CD14-positive monocyte (primary cell): ENCODE results near the gene AMPD1. TPM values are rescaled to one million over a fixed set of nuclear protein-coding genes. Genes with fewer than 3 reads are reported as not detected.

ENCODE experiments used
- DNase-seq, 3 donors: peaks; one replicate each; pipeline ENCODE4 v3.0.0-alpha.2; 2011 to 2022
- H2AFZ ChIP-seq: 2 replicates; pipeline ENCODE4 v1.6.0; 2012; ENCODE audit warnings: mild to moderate bottlenecking, low read depth, low read length, inconsistent platforms; ENCODE audit not compliant: insufficient read depth, poor library complexity, severe bottlenecking
- H3K27ac ChIP-seq, 2 donors: 1 replicate in 1 of 2; 2 replicates in 1 of 2; pipeline ENCODE4 v1.5.1; 2012 to 2013; ENCODE audit warnings: low read length in 2 of 2, control low read depth in 1 of 2, inconsistent platforms in 1 of 2, low read depth in 1 of 2, mild to moderate bottlenecking in 1 of 2
- H3K27me3 ChIP-seq, 2 donors: one replicate each; pipeline versions ENCODE4 v1.6.0 to v1.6.1; 2011 to 2013; ENCODE audit warnings: low read length in 2 of 2; ENCODE audit not compliant: control insufficient read depth in 2 of 2, insufficient read depth in 2 of 2
- H3K36me3 ChIP-seq, 2 donors: replicated peaks in 1 of 2; 1 replicate in 1 of 2; 2 replicates in 1 of 2; pipeline versions ENCODE4 v1.5.1 to v1.6.1; 2012 to 2013; ENCODE audit warnings: low read length in 2 of 2, control low read depth in 1 of 2, inconsistent platforms in 1 of 2, mild to moderate bottlenecking in 1 of 2; ENCODE audit not compliant: insufficient read depth in 2 of 2, control insufficient read depth in 1 of 2
- H3K4me1 ChIP-seq, 2 donors: 1 replicate in 1 of 2; 2 replicates in 1 of 2; pipeline versions ENCODE4 v1.5.1 to v1.6.1; 2012 to 2013; ENCODE audit warnings: low read length in 2 of 2, control low read depth in 1 of 2, inconsistent platforms in 1 of 2, mild to moderate bottlenecking in 1 of 2, moderate library complexity in 1 of 2; ENCODE audit not compliant: insufficient read depth in 2 of 2, control insufficient read depth in 1 of 2
- H3K4me2 ChIP-seq: replicated peaks from 2 replicates; pipeline ENCODE3; 2012; ENCODE audit warnings: low read length, moderate library complexity, mild to moderate bottlenecking; ENCODE audit not compliant: poor library complexity, severe bottlenecking; ENCODE audit errors: extremely low read depth
- H3K4me3 ChIP-seq, 3 experiments: fragments of 200-600 bp in 1 of 3; sonication (generic) in 1 of 3; replicated peaks in 1 of 3; 1 replicate in 2 of 3; 2 replicates in 1 of 3; pipeline ENCODE4 v1.5.1; 2011 to 2013; ENCODE audit warnings: low read length in 3 of 3, mild to moderate bottlenecking in 3 of 3, control low read depth in 2 of 3, low read depth in 2 of 3, inconsistent platforms in 1 of 3, moderate library complexity in 1 of 3
- H3K79me2 ChIP-seq: 2 replicates; pipeline ENCODE4 v1.6.0; 2012; ENCODE audit warnings: mild to moderate bottlenecking, control low read depth, inconsistent platforms, low read length, moderate library complexity; ENCODE audit not compliant: insufficient read depth
- H3K9ac ChIP-seq: 2 replicates; pipeline ENCODE4 v1.6.0; 2017; ENCODE audit warnings: low read length, mild to moderate bottlenecking; ENCODE audit not compliant: insufficient read depth, poor library complexity, severe bottlenecking
- H3K9me3 ChIP-seq, 2 donors: replicated peaks in 1 of 2; 1 replicate in 1 of 2; 2 replicates in 1 of 2; pipeline versions ENCODE4 v1.5.1 to v1.6.1; 2012 to 2013; ENCODE audit warnings: low read length in 2 of 2, control low read depth in 1 of 2; ENCODE audit not compliant: control insufficient read depth in 1 of 2, insufficient read depth in 1 of 2
- H4K20me1 ChIP-seq: 2 replicates; pipeline ENCODE4 v1.6.0; 2012; ENCODE audit warnings: mild to moderate bottlenecking, low read length, control low read depth, moderate library complexity; ENCODE audit not compliant: insufficient read depth
- H3K27ac Mint-ChIP-seq, 7 donors: one replicate each; pipeline ENCODE4 v1.8.0; 2020; ENCODE audit warnings: mild to moderate bottlenecking in 7 of 7, mixed read lengths in 7 of 7, moderate library complexity in 6 of 7, inconsistent platforms in 2 of 7
- H3K27me3 Mint-ChIP-seq, 3 donors: one replicate each; pipeline ENCODE4 v1.8.0; 2021 to 2022; ENCODE audit warnings: low read depth in 3 of 3, mild to moderate bottlenecking in 3 of 3, mixed read lengths in 3 of 3, moderate library complexity in 3 of 3, inconsistent platforms in 1 of 3
- H3K36me3 Mint-ChIP-seq, 2 donors: one replicate each; pipeline ENCODE4 v1.8.0; 2020; ENCODE audit warnings: mixed read lengths in 2 of 2, inconsistent platforms in 1 of 2, mild to moderate bottlenecking in 1 of 2
- H3K4me1 Mint-ChIP-seq: one replicate; pipeline ENCODE4 v1.8.0; 2020; ENCODE audit warnings: mild to moderate bottlenecking, mixed read lengths
- H3K4me3 Mint-ChIP-seq, 2 donors: one replicate each; pipeline ENCODE4 v1.8.0; 2020; ENCODE audit warnings: mild to moderate bottlenecking in 2 of 2, mixed read lengths in 2 of 2, moderate library complexity in 1 of 2
- H3K9me3 Mint-ChIP-seq, 7 donors: one replicate each; pipeline ENCODE4 v1.8.0; 2020 to 2022; ENCODE audit warnings: mixed read lengths in 7 of 7, mild to moderate bottlenecking in 6 of 7, moderate library complexity in 6 of 7, inconsistent platforms in 2 of 7
- WGBS: methylation state at CpG from one replicate; pipeline ENCODE4 v1.1.5; 2013; ENCODE audit warnings: missing lambda C conversion rate; ENCODE audit not compliant: insufficient coverage; 5-methylcytosine and 5-hydroxymethylcytosine counted together
- intact Hi-C, 2 donors: fragments of 100-400 bp; cut with micrococcal nuclease; formaldehyde crosslinking; loops; one replicate each; pipeline versions ENCODE4 v1.15.0 to v1.15.1; 2023
- polyA plus RNA-seq, 3 donors: library from polyadenylated mRNA; depleted of rRNA in 1 of 3; unstranded in 2 of 3; stranded (reverse) in 1 of 3; fragments of 300-500 nt in 2 of 3; fragments of >200 nt in 1 of 3; fragmentation: Illumina TruSeq in 2 of 3; gene quantifications; 1 replicate in 2 of 3; 2 replicates in 1 of 3; pipeline ENCODE4 v1.2.3, GENCODE V29; 2012 to 2021
- TF ChIP-seq, protein P1 (sequence below): fragments of 200-600 bp; IDR thresholded peaks from one replicate; pipeline ENCODE4 v1.8.0; 2022; ENCODE audit warnings: antibody characterized with exemption, mild to moderate bottlenecking

Gene AMPD1
- polyA plus RNA-seq, 3 donors = not detected

DNA sequence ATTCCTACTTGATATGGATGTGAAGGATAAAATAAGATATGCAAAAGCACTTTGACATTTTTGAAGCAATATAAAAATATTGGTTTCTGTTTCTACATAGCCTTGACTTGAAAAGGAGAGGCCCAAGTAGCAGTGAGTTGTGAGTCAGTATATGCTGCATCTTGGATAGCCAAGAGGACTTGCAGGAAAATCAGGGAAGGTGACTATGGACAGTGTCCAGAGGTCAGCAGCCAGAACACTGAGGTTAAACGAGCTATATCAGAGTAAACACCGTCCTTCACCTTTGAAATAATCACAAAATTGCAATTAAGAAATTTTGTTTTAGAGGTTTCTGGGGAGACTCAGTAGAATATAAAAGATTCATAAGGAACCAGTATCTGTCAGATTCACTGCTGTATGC lies 6.6 kb upstream of the AMPD1 start:
- Mint-ChIP-seq H3K9me3 (peaks cover 0 to 1% (median 0%) of the 10 kb centered on the region in 7 donors), H3K4me1 (peaks cover 2% of the 10 kb centered on the region), H3K27ac (no peak overlapping the region), H3K4me3 (no peak overlapping the region), H3K27me3 (peaks cover 0 to 11% (median 2%) of the 10 kb centered on the region in 3 donors), H3K36me3 (peaks cover 19 to 20% of the 10 kb centered on the region in 2 donors)
- Histone ChIP-seq H3K27ac (no peak overlapping the region), H3K9ac (no peak overlapping the region), H3K27me3 (no peaks in the 10 kb centered on the region), H3K4me1 (no peaks in the 10 kb centered on the region), H3K4me3 (no peak overlapping the region), H3K36me3 (peaks cover 15 to 20% of the 10 kb centered on the region in 2 donors), H3K9me3 (no peaks in the 10 kb centered on the region), H4K20me1 (no peaks in the 10 kb centered on the region), H3K4me2 (no peak overlapping the region), H3K79me2 (no peaks in the 10 kb centered on the region), H2AFZ (no peak overlapping the region)
- TF ChIP-seq, protein P1, sequence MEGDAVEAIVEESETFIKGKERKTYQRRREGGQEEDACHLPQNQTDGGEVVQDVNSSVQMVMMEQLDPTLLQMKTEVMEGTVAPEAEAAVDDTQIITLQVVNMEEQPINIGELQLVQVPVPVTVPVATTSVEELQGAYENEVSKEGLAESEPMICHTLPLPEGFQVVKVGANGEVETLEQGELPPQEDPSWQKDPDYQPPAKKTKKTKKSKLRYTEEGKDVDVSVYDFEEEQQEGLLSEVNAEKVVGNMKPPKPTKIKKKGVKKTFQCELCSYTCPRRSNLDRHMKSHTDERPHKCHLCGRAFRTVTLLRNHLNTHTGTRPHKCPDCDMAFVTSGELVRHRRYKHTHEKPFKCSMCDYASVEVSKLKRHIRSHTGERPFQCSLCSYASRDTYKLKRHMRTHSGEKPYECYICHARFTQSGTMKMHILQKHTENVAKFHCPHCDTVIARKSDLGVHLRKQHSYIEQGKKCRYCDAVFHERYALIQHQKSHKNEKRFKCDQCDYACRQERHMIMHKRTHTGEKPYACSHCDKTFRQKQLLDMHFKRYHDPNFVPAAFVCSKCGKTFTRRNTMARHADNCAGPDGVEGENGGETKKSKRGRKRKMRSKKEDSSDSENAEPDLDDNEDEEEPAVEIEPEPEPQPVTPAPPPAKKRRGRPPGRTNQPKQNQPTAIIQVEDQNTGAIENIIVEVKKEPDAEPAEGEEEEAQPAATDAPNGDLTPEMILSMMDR = no peak
- intact Hi-C loops = no loop called here
- WGBS = no CpG with 5 or more reads among the region's 2 CpGs
- DNase-seq = no peak

DNA sequence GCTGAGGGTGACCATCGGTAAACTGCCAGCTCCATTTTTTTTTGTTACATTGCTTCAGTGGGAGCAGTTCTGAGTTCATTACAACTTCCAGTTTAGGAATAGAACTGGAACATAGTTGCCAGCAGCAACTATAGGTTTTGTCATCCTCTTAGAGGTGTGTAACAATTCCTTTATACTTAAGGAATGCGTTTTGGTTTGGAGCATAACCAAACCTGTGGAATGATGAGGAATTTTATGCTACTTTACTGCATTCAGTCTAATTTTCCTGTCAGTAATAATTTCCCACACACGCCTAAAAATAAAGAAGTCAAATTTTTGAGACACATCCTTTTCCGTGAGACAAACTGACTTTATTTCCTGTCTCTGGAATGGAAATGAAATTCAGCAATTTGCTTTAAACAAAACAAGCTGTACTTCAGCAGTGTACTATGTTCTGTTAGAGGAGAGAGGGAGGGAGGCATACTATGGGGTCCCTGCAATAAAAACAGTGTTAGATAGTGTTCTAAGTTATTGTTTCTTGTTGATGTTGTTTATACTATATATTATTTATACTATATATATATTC lies 4.8 kb upstream of the AMPD1 start:
- Mint-ChIP-seq H3K4me3 (no peak overlapping the region), H3K27me3 (peaks cover 2 to 11% (median 5%) of the 10 kb centered on the region in 3 donors), H3K9me3 (peaks cover 0 to 1% (median 0%) of the 10 kb centered on the region in 7 donors), H3K36me3 (peaks cover 6 to 7% of the 10 kb centered on the region in 2 donors), H3K4me1 (peaks cover 2% of the 10 kb centered on the region), H3K27ac (no peak overlapping the region)
- WGBS = no CpG with 5 or more reads among the region's 4 CpGs
- Histone ChIP-seq H3K27me3 (no peaks in the 10 kb centered on the region), H3K36me3 (peaks cover 2 to 3% of the 10 kb centered on the region in 2 donors), H3K9ac (no peak overlapping the region), H4K20me1 (no peaks in the 10 kb centered on the region), H3K4me2 (no peak overlapping the region), H2AFZ (no peak overlapping the region), H3K9me3 (no peaks in the 10 kb centered on the region), H3K79me2 (no peaks in the 10 kb centered on the region), H3K4me3 (no peak overlapping the region), H3K4me1 (no peaks in the 10 kb centered on the region), H3K27ac (no peak overlapping the region)
- no peak for DNase-seq
- TF ChIP-seq, protein P1 = no peak
- intact Hi-C loops = no loop called here
